Mammary microvascular endothelial cell (primary cell): ENCODE results near the gene CDT1. TPM values are rescaled to one million over a fixed set of nuclear protein-coding genes. Genes with fewer than 3 reads are reported as not detected.

Experiments used
- total RNA-seq: library from RNA; depleted of rRNA; stranded (reverse); fragments of >200 nt; gene quantifications from 2 replicates; pipeline ENCODE4 v1.2.3, GENCODE V29; 2015

CDT1 gene
- 14.2 and 27.4 TPM in 2 replicates for total RNA-seq

DNA sequence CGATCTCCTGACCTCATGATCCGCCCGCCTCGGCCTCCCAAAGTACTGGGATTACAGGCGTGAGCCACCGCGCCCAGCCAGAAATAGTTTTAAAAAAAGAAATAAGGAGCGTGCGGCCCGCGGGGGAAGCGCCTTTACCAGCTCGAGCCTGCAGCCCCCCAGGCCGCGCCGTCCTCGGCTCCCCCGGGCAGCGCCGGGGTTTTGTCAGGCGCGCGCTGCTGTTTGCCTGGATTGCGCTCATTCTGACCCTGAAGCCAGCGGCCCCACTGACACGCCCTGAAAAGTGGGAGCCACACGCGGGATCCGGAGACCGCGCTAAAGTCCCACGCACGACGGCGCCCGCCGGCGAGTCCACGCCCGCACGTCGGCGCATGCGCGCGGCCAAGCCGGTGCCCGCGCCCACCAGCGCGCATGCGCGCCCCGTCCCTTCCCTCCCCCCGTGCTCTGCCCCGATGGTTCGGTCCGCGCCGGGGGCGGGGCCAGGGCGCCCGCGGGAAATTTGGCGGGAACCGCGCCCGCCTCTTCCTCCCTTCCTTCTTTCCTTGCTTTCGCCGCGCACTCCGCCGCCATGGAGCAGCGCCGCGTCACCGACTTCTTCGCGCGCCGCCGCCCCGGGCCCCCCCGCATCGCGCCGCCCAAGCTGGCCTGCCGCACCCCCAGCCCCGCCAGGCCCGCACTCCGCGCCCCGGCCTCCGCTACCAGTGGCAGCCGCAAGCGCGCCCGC is at the start of gene CDT1:
TSS of gene CDT1 (plus strand) at position 526 of the 724 bp plus-strand sequence. CDS start at position 569, 43 bp downstream.

DNA sequence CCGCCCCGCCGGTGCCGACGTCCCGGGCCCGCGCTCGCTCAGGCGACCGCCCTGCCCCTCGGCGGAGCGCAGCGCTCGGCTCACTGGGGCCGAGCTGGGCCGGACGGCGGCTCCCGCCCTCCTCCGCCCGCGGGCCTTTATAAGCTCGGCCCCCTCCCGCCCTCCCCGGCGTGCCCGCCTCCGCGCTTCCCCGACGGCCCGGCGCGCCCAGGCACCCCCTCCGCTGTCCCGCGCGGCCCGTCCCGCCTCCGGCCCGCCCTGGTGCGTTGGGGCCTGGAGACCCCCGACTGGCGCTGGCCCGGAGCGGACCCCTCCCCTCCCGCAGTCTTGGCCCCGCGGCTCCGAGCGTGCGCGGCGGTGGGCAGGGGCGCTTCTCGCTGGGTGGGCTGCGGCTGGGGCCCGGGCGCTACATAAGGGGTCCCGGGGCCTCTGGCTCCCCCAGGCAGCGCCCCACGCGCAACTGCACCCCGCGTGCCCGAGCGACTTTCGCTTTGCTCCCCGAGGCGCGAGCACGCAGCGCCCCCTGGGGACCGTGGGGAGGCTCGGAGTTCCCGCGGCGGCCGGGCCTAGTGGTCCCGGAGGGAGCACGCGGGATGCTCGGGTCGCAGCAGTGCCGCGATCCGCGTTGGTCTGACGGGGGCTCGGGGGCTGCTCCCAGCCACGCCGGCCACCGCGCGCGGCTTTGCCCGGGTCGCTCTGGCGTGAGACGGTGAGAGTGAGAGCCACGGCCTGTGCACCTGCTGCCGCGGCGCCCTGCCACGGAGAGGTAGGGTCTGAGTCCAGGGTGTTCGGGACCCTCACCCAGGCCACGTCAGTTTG is 18.3 kb upstream of the CDT1 start, which contains the start of gene PIEZO1:
TSS of gene PIEZO1 (minus strand) at position 115 of the 819 bp plus-strand sequence. CDS start 256 bp downstream, outside the sequence.

DNA sequence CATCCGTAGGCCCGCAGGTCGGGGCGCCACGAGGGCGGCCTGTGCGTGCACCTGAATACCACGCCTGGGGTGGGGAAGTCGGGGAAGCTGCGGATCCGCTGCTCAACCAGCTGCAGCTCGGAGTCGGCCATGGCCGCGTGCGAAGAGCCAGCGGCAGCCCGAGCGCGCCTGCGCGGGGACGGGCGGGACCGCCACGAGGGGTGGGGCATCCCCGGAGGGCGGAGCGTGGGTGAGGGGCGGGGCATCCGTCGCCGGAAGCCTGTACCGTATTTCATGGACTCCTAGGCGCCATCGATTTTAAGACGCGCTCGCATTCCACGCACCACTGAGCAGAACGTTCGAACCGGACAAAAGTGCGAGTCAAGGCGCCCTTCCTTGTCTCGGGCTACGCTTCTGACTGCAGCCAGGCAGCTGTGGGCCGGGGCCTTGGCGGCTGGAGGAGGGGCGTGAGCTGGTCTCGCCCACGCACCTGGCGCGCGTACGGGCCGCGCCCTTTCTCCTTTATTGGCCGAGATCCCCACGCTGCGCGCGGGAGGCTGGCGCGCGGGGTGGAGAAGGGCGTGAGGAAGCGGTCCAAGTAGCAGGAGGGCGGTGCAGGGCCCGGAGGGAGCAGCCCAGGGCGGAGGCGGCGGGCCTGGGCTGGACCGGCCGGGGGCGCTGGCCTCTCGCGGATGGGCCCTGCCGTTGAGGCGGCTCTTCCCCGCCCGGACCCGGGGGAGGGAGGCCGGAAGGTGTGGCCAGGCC is 8.4 kb downstream of the CDT1 start, which contains the start of gene APRT:
TSS of gene APRT (minus strand) at position 160 of the 744 bp plus-strand sequence. CDS start at position 131, 29 bp downstream.

DNA sequence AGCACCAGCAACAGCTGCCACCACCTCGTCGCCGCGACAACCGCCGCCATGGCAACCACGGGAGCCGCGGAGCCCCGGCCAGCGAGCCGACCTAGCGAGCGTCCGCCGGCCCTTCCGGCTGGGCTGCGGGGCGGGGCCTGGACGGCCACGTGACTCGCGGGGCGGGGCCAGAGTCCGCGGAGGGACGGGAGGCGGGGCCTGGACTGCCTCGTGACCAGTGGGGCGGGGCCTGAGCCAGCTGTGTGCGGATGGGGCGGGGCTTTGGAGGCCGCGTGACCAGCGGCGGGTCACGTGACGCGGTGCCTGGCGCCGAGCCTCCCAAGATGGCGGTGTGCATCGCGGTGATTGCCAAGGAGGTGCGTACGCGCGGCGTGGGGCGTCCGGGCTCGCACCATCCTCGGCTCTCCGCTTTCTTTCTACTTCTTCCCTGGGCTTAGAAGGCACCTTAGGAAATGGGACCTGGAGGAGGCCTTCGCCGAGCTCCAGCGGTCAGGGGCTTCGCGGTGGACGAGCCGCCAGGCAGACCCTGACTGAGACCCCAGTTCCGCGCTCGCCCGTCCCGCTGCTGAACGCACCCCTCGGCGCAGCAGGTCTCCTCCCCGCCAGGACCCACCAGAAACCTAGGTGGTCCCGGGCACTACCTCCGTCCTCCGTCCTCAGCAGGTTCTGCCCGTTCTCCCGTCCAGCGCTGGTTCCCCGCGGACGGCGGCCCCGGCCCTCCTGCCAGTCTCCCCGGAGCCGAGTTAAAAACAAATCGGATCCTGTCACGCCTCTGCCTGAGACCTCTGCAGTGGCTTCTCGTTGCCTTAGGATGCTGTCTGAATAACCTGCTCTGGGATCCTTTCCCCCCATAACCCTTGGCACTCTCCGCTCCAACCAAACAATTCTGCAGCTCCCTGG is 53.5 kb downstream of the CDT1 start, which contains the start of the genes GALNS and TRAPPC2L:
TSS of gene GALNS (minus strand) at position 120 of the 900 bp plus-strand sequence. CDS start at position 50, 70 bp downstream.
TSS of gene TRAPPC2L (plus strand) at position 300 of the 900 bp plus-strand sequence. CDS start at position 324, 24 bp downstream.

Other genes with a start within 250 kb of the CDT1 start
- gene ZC3H18, start 233.4 kb upstream of the CDT1 start, total RNA-seq, result 16.8 and 21.0 TPM in 2 replicates
- gene IL17C, start 165.2 kb upstream of the CDT1 start, total RNA-seq, result 0.79 TPM in 1 of 2 replicates, not detected in the other
- gene CYBA, start 152.7 kb upstream of the CDT1 start, total RNA-seq, result 194 and 228 TPM in 2 replicates
- gene MVD, start 140.7 kb upstream of the CDT1 start, total RNA-seq, result 67.0 and 69.5 TPM in 2 replicates
- gene SNAI3, start 117.3 kb upstream of the CDT1 start, total RNA-seq, result 0.13 TPM in 1 of 2 replicates, not detected in the other
- gene RNF166, start 97.4 kb upstream of the CDT1 start, total RNA-seq, result 20.8 and 24.9 TPM in 2 replicates
- 19.9 and 25.9 TPM in 2 replicates for gene CTU2, start 97.3 kb upstream of the CDT1 start, total RNA-seq
- gene PIEZO1, start 18.6 kb upstream of the CDT1 start, total RNA-seq, result 259 and 277 TPM in 2 replicates
- gene APRT, start 8.1 kb downstream of the CDT1 start, total RNA-seq, result 280 and 289 TPM in 2 replicates
- gene GALNS, start 53.2 kb downstream of the CDT1 start, total RNA-seq, result 21.9 and 22.0 TPM in 2 replicates
- 66.9 and 84.2 TPM in 2 replicates for gene TRAPPC2L, start 53.3 kb downstream of the CDT1 start, total RNA-seq
- not detected in 2 replicates for gene PABPN1L, start 62.9 kb downstream of the CDT1 start, total RNA-seq
- not detected in 2 replicates for gene CBFA2T3, start 173.4 kb downstream of the CDT1 start, total RNA-seq